Retinal pigment epithelial cell (primary cell): ENCODE measurements around the gene PTPMT1.

Source experiments
- DNase-seq: peaks from one replicate; pipeline ENCODE4 v3.0.0-alpha.2; 2010; ENCODE audit warnings: low read depth
- H3K4me3 ChIP-seq: 2 replicates; pipeline ENCODE4 v1.5.1; 2011; ENCODE audit warnings: mild to moderate bottlenecking, low read length, control low read depth, moderate library complexity
- CTCF ChIP-seq: conservative IDR thresholded peaks from 2 replicates; pipeline ENCODE4 v1.5.1; 2011; ENCODE audit warnings: low read depth, low read length, control low read depth, inconsistent platforms

PTPMT1 gene

GRCh38 chr11:47587723-47588326 is 22.4 kb downstream of the PTPMT1 start:
- TF ChIP-seq CTCF = no peak
- H3K4me3 ChIP-seq = no peak overlapping the region
- DNase-seq = no peak

GRCh38 chr11:47589118-47589517 is 23.7 kb downstream of the PTPMT1 start:
- TF ChIP-seq CTCF = no peak
- DNase-seq = no peak
- no peak overlapping the region for H3K4me3 ChIP-seq

- TF ChIP-seq CTCF = no peak
- H3K4me3 ChIP-seq = no peak overlapping the region
- no peak for DNase-seq
These were observed 24.2 kb downstream of the PTPMT1 start for GRCh38 chr11:47589584-47589976.

- peak overlapping the region; percentile 5 for H3K4me3 ChIP-seq
- no peak for DNase-seq
- TF ChIP-seq CTCF = no peak
These were observed 24.8 kb downstream of the PTPMT1 start for GRCh38 chr11:47589977-47590861.

- H3K4me3 ChIP-seq = no peak overlapping the region
- no peak for DNase-seq
- TF ChIP-seq CTCF = no peak
These were observed 26.4 kb downstream of the PTPMT1 start for GRCh38 chr11:47591764-47592163.

- H3K4me3 ChIP-seq = no peak overlapping the region
- TF ChIP-seq CTCF = no peak
- no peak for DNase-seq
These were observed 26.9 kb downstream of the PTPMT1 start for GRCh38 chr11:47592251-47592650.

- H3K4me3 ChIP-seq = no peak overlapping the region
- TF ChIP-seq CTCF = no peak
- DNase-seq = no peak
These were observed 27.6 kb downstream of the PTPMT1 start for GRCh38 chr11:47592970-47593369.
